MCF 10A (cell line): Measurements from ENCODE around the gene LSMEM2. TPM values are rescaled to one million over a fixed set of nuclear protein-coding genes. Genes with fewer than 3 reads are reported as not detected.

Experiments used
- BruUV-seq: library from RNA; stranded (reverse); fragments of 400-500 nt; replicated peaks from 2 replicates; lab custom pipeline; 2021; lab: Mats Ljungman, UMichigan
- CTCF ChIA-PET: fragments of 300-600 bp; sonication (Branson Sonifier 250); formaldehyde crosslinking; extraction: SDS; loops from one replicate; lab custom pipeline; 2021; ENCODE audit warnings: antibody characterized with exemption, inconsistent platforms; lab: Yijun Ruan, JAX
- POLR2A ChIA-PET: fragments of 300-600, 350-650 bp; sonication (Branson Sonifier 250); formaldehyde crosslinking; extraction: SDS; loops from one replicate; lab custom pipeline; 2020; ENCODE audit warnings: antibody characterized with exemption, inconsistent platforms; lab: Yijun Ruan, JAX
- DNase-seq: peaks from one replicate; pipeline ENCODE4 v3.0.0-alpha.2; 2018; ENCODE audit not compliant: unreplicated experiment
- H3K27ac Mint-ChIP-seq: one replicate; pipeline ENCODE4 v1.8.0; 2022; ENCODE audit warnings: mild to moderate bottlenecking, low read depth, mixed read lengths; ENCODE audit not compliant: unreplicated experiment
- H3K27me3 Mint-ChIP-seq: one replicate; pipeline ENCODE4 v1.8.0; 2022; ENCODE audit warnings: mixed read lengths; ENCODE audit not compliant: insufficient read depth, unreplicated experiment
- H3K36me3 Mint-ChIP-seq: one replicate; pipeline ENCODE4 v1.8.0; 2022; ENCODE audit warnings: mild to moderate bottlenecking, moderate library complexity, mixed read lengths; ENCODE audit not compliant: insufficient read depth, unreplicated experiment
- H3K4me1 Mint-ChIP-seq: one replicate; pipeline ENCODE4 v1.8.0; 2022; ENCODE audit warnings: mixed read lengths; ENCODE audit not compliant: insufficient read depth, unreplicated experiment
- H3K4me3 Mint-ChIP-seq: one replicate; pipeline ENCODE4 v1.8.0; 2022; ENCODE audit warnings: mild to moderate bottlenecking, moderate library complexity, mixed read lengths; ENCODE audit not compliant: unreplicated experiment
- H3K9me3 Mint-ChIP-seq: one replicate; pipeline ENCODE4 v1.8.0; 2022; ENCODE audit warnings: mixed read lengths; ENCODE audit not compliant: unreplicated experiment
- CTCF ChIP-seq: fragments of 200-600 bp; IDR thresholded peaks from one replicate; pipeline ENCODE4 v1.8.0; 2022; ENCODE audit warnings: antibody characterized with exemption, mild to moderate bottlenecking; ENCODE audit not compliant: unreplicated experiment
- intact Hi-C: fragments of 100-400 bp; cut with micrococcal nuclease; formaldehyde crosslinking; loops from 2 replicates; pipeline ENCODE4 v1.14.1; 2022
- total RNA-seq: library from RNA; stranded (reverse); gene quantifications from 2 replicates; pipeline ENCODE4 v1.2.3, GENCODE V29; 2022

LSMEM2 gene
- total RNA-seq, 1 experiment from 2014 or later: not detected

GRCh38 chr3:50323614-50324199 lies 44.8 kb downstream of the LSMEM2 start:
- H3K27ac Mint-ChIP-seq: no peak overlapping the region
- POLR2A ChIA-PET: interaction anchor here (1.2 to 5.0 kb wide), 4 partner anchors 13 to 32 kb away, joined by 3 to 22 read pairs (median 4); partner anchors contain the start of genes HYAL3, IFRD2 and NAA80

GRCh38 chr3:50324351-50325112 lies 45.6 kb downstream of the LSMEM2 start:
- peak; percentile 64 for DNase-seq
- ChIA-PET CTCF (interaction anchor here (0.6 to 3.9 kb wide), 31 partner anchors 10 to 1344 kb away, joined by 3 to 38 read pairs (median 4); partner anchors contain the start of genes HYAL1, HYAL3, IFRD2 and LSMEM2), POLR2A (interaction anchor here (1.2 to 5.0 kb wide), 4 partner anchors 13 to 32 kb away, joined by 3 to 22 read pairs (median 4); partner anchors contain the start of genes HYAL3, IFRD2 and NAA80)
- no peak overlapping the region for H3K4me3 Mint-ChIP-seq
- intact Hi-C loops: loop anchor here (1.0 kb wide), 2 partner anchors 50 to 132 kb away; no protein-coding TSS in a partner anchor
- no peaks in the 10 kb centered on the region for H3K9me3 Mint-ChIP-seq
- peaks cover 13% of the 10 kb centered on the region for H3K36me3 Mint-ChIP-seq
- peak; percentile 79 for TF ChIP-seq CTCF
- peaks cover under 1% of the 10 kb centered on the region for H3K4me1 Mint-ChIP-seq
- H3K27me3 Mint-ChIP-seq: no peaks in the 10 kb centered on the region
- H3K27ac Mint-ChIP-seq: no peak overlapping the region
- no TSS peak for BruUV-seq

More at GRCh38 chr3:50323614-50324199, 44.8 kb downstream of the LSMEM2 start:
- intact Hi-C loops: loop anchor here (1.0 kb wide), 2 partner anchors 49 to 131 kb away; no protein-coding TSS in a partner anchor
- TF ChIP-seq CTCF: no peak
- Mint-ChIP-seq H3K4me3 (no peak overlapping the region), H3K4me1 (peaks cover 6% of the 10 kb centered on the region), H3K27me3 (no peaks in the 10 kb centered on the region), H3K36me3 (peaks cover 4% of the 10 kb centered on the region), H3K9me3 (no peaks in the 10 kb centered on the region)
- no TSS peak for BruUV-seq
- DNase-seq: no peak
- CTCF ChIA-PET: interaction anchor here (0.6 to 3.9 kb wide), 28 partner anchors 9 to 1345 kb away, joined by 3 to 38 read pairs (median 4); partner anchors contain the start of genes HYAL1, HYAL3, IFRD2 and NAA80

GRCh38 chr3:50325113-50325480 lies 46.2 kb downstream of the LSMEM2 start:
- Mint-ChIP-seq H3K36me3 (peaks cover 17% of the 10 kb centered on the region), H3K4me3 (no peak overlapping the region), H3K9me3 (no peaks in the 10 kb centered on the region), H3K27ac (no peak overlapping the region), H3K27me3 (no peaks in the 10 kb centered on the region), H3K4me1 (no peaks in the 10 kb centered on the region)
- ChIA-PET POLR2A (interaction anchor here (1.3 to 5.0 kb wide), 2 partner anchors 24 to 33 kb away, joined by 3 to 22 read pairs; partner anchors contain the start of gene IFRD2), CTCF (interaction anchor here (0.6 to 3.9 kb wide), 16 partner anchors 10 to 111 kb away, joined by 3 to 38 read pairs (median 10); partner anchors contain the start of genes HYAL1, HYAL3, IFRD2 and LSMEM2)
- DNase-seq: no peak
- intact Hi-C loops: no loop called here
- no TSS peak for BruUV-seq
- TF ChIP-seq CTCF: no peak
